HEK293T (cell line): ENCODE measurements around the gene CRYBG3.

Experiments
- ARNT ChIP-seq: fragments of 450-650 bp; IDR thresholded peaks from 2 replicates; pipeline ENCODE4 v1.6.1; 2017; ENCODE audit warnings: mild to moderate bottlenecking
- BHLHE40 ChIP-seq: fragments of 450-650 bp; IDR thresholded peaks from 2 replicates; pipeline ENCODE4 v1.6.1; 2016; ENCODE audit warnings: mild to moderate bottlenecking, moderate library complexity, borderline replicate concordance
- CTBP1 ChIP-seq: fragments of 450-650 bp; IDR thresholded peaks from 2 replicates; pipeline ENCODE4 v1.6.1; 2016; ENCODE audit warnings: borderline replicate concordance
- ELF4 ChIP-seq: fragments of 450-650 bp; IDR thresholded peaks from 2 replicates; pipeline ENCODE4 v1.6.1; 2017; ENCODE audit warnings: antibody characterized with exemption
- HDGF ChIP-seq: fragments of 450-650 bp; IDR thresholded peaks from 2 replicates; pipeline ENCODE4 v1.6.1; 2017; ENCODE audit warnings: antibody characterized with exemption, borderline replicate concordance
- L3MBTL2 ChIP-seq: fragments of 450-650 bp; conservative IDR thresholded peaks from 2 replicates; pipeline ENCODE4 v1.6.1; 2016; ENCODE audit warnings: mild to moderate bottlenecking
- NFRKB ChIP-seq: fragments of 450-650 bp; IDR thresholded peaks from 2 replicates; pipeline ENCODE4 v1.6.1; 2016; ENCODE audit warnings: mild to moderate bottlenecking, moderate library complexity
- SP1 ChIP-seq: fragments of 450-650 bp; IDR thresholded peaks from 2 replicates; pipeline ENCODE4 v1.6.1; 2017
- TARDBP ChIP-seq: fragments of 450-650 bp; IDR thresholded peaks from 2 replicates; pipeline ENCODE4 v1.6.1; 2016
- ZNF384 ChIP-seq: fragments of 450-650 bp; IDR thresholded peaks from 2 replicates; pipeline ENCODE4 v1.6.1; 2016

DNA sequence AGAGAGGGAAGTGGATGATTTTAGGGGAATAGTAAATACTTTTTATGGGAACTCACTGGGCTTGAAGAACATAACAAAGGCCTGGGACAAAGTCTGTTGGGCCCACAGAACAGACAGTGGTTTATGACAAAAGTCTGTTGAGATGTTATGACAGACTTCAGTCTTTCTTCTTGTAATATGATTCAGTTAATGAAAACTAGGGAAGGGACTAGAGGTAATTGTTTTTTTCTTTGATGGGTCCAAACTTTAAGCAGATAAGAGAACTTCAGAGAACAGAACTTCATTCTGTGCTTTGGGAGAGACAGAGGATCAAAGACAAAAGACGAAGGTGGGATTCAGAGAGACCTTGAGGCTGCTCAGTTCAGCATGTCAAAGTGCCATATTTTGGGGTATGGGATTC is 9.3 kb downstream of the CRYBG3 start:
- TF ChIP-seq BHLHE40 (no peak), ARNT (no peak), HDGF (no peak), CTBP1 (no peak), L3MBTL2 (no peak), SP1 (no peak), NFRKB (no peak), TARDBP (no peak), ELF4 (no peak), ZNF384 (no peak)
